Natural killer cell (primary cell): ENCODE measurements around the gene CGRRF1. TPM values are rescaled to one million over a fixed set of nuclear protein-coding genes. Genes with fewer than 3 reads are reported as not detected.

Source experiments
- ATAC-seq, 3 donors: fragments of 150-1000 bp in 2 of 3; fragments of 200-7000 bp in 1 of 3; cut with Tn5 transposase; 1 replicate in 1 of 3; 2 replicates in 2 of 3; pipeline ENCODE4 v1.10.0; 2021; ENCODE audit warnings: mild to moderate bottlenecking in 2 of 3, moderate library complexity in 2 of 3
- DNase-seq, 2 donors: peaks; one replicate each; pipeline versions ENCODE4 v3.0.0 to v3.0.0-alpha.2; 2013 to 2021; ENCODE audit warnings: mixed read lengths in 1 of 2
- H3K27ac ChIP-seq: one replicate; pipeline ENCODE4 v1.5.1; 2013; ENCODE audit warnings: mild to moderate bottlenecking, low read length
- H3K27me3 ChIP-seq: one replicate; pipeline ENCODE4 v1.6.1; 2013; ENCODE audit warnings: low read length; ENCODE audit not compliant: control insufficient read depth, insufficient read depth
- H3K36me3 ChIP-seq: one replicate; pipeline ENCODE4 v1.6.1; 2013; ENCODE audit warnings: low read length; ENCODE audit not compliant: control insufficient read depth, insufficient read depth
- H3K4me1 ChIP-seq: one replicate; pipeline ENCODE4 v1.6.1; 2013; ENCODE audit warnings: low read length; ENCODE audit not compliant: control insufficient read depth, insufficient read depth
- H3K4me3 ChIP-seq: one replicate; pipeline ENCODE4 v1.5.1; 2013; ENCODE audit warnings: low read length
- H3K9me3 ChIP-seq: one replicate; pipeline ENCODE4 v1.6.1; 2013; ENCODE audit warnings: low read length; ENCODE audit not compliant: control insufficient read depth, insufficient read depth
- H3K27ac Mint-ChIP-seq, 2 donors: one replicate each; pipeline ENCODE4 v1.8.0; 2022; ENCODE audit warnings: mild to moderate bottlenecking in 2 of 2, mixed read lengths in 2 of 2, moderate library complexity in 1 of 2
- H3K27me3 Mint-ChIP-seq, 2 donors: one replicate each; pipeline ENCODE4 v1.8.0; 2022; ENCODE audit warnings: low read depth in 2 of 2, mixed read lengths in 2 of 2
- H3K36me3 Mint-ChIP-seq: one replicate; pipeline ENCODE4 v1.8.0; 2022; ENCODE audit warnings: mixed read lengths
- H3K4me1 Mint-ChIP-seq, 2 donors: one replicate each; pipeline ENCODE4 v1.8.0; 2022; ENCODE audit warnings: mixed read lengths in 2 of 2
- H3K4me3 Mint-ChIP-seq: one replicate; pipeline ENCODE4 v1.8.0; 2022; ENCODE audit warnings: mild to moderate bottlenecking, moderate library complexity, mixed read lengths
- H3K9me3 Mint-ChIP-seq, 2 donors: one replicate each; pipeline ENCODE4 v1.8.0; 2022; ENCODE audit warnings: mixed read lengths in 2 of 2
- CTCF ChIP-seq: fragments of 200-600 bp; IDR thresholded peaks from one replicate; pipeline ENCODE4 v1.8.0; 2022; ENCODE audit warnings: antibody characterized with exemption
- WGBS: methylation state at CpG from one replicate; pipeline ENCODE4 v1.1.7; 2013; ENCODE audit warnings: missing lambda C conversion rate; ENCODE audit not compliant: insufficient coverage; 5-methylcytosine and 5-hydroxymethylcytosine counted together
- intact Hi-C: fragments of 100-400 bp; cut with micrococcal nuclease; formaldehyde crosslinking; loops from one replicate; pipeline ENCODE4 v1.14.2; 2022
- total RNA-seq, 4 donors: library from RNA; stranded (reverse); fragments of 120-200 nt in 1 of 4; gene quantifications; one replicate each; pipeline versions ENCODE4 v1.2.3 to v1.2.4, GENCODE V29; 2013 to 2022

The CGRRF1 gene
- total RNA-seq, 3 donors from 2014 or later (not counting 1 experiment from before 2014, with no cell fraction given) = 25.4 to 30.1 (median 26.7) TPM

- ATAC-seq (no peak), DNase-seq (no peak)
- H3K27ac ChIP-seq = no peak overlapping the region
- H3K4me1 ChIP-seq = peaks cover 2% of the 10 kb centered on the region
- peaks cover 15% of the 10 kb centered on the region for H3K36me3 Mint-ChIP-seq
- no CpG with 5 or more reads among the region's 1 CpG for WGBS
- no peak overlapping the region for H3K4me3 ChIP-seq
- H3K4me3 Mint-ChIP-seq = no peak overlapping the region
- no peaks in the 10 kb centered on the region for H3K9me3 ChIP-seq
- H3K27me3 ChIP-seq = no peaks in the 10 kb centered on the region
- no peaks in the 10 kb centered on the region for H3K27me3 Mint-ChIP-seq
- peaks cover 4% of the 10 kb centered on the region for H3K36me3 ChIP-seq
- H3K9me3 Mint-ChIP-seq = peaks cover 0 to 5% of the 10 kb centered on the region in 2 donors
- peaks cover 36 to 44% of the 10 kb centered on the region in 2 donors for H3K4me1 Mint-ChIP-seq
- intact Hi-C loops = no loop called here
- no peak overlapping the region for H3K27ac Mint-ChIP-seq
- TF ChIP-seq CTCF = no peak
Measured at GRCh38 chr14:54515670-54516069, 6.0 kb downstream of the CGRRF1 start.

DNA sequence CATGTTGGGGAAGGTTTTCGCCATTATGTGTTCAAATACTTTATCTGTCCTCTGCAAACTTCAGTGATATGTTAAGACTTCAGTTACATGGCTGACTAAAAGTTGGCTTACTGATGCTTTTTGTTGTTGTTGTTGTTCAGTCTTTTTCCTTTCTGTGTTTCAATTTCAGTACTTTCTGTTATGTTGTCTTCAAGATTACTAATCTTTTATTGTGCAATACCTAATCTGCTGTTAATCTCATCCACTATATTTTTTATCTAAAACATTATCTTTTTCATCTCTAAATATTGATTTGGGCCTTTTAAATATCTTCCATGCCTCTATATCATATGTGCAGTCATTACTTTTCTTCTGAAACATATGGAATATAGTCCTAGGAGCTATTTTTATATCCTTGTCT is 7.0 kb downstream of the CGRRF1 start:
- Mint-ChIP-seq H3K9me3 (peaks cover 0 to 5% of the 10 kb centered on the region in 2 donors), H3K4me1 (peaks cover 30 to 37% of the 10 kb centered on the region in 2 donors), H3K27ac (no peak overlapping the region), H3K36me3 (peaks cover 15% of the 10 kb centered on the region), H3K27me3 (no peaks in the 10 kb centered on the region), H3K4me3 (no peak overlapping the region)
- Histone ChIP-seq H3K9me3 (no peaks in the 10 kb centered on the region), H3K4me3 (no peak overlapping the region), H3K27me3 (no peaks in the 10 kb centered on the region), H3K4me1 (no peaks in the 10 kb centered on the region), H3K36me3 (peaks cover 4% of the 10 kb centered on the region), H3K27ac (no peak overlapping the region)
- no peak for DNase-seq
- TF ChIP-seq CTCF = no peak
- no peak for ATAC-seq
- WGBS = 100% methylated on average over 1 of the region's 1 CpG
- intact Hi-C loops = no loop called here

GRCh38 chr14:54524410-54524809 is 14.7 kb downstream of the CGRRF1 start:
- no peaks in the 10 kb centered on the region for H3K4me1 ChIP-seq
- 90% methylated on average over 2 of the region's 4 CpGs for WGBS
- no peak for TF ChIP-seq CTCF
- H3K36me3 ChIP-seq = peaks cover 21% of the 10 kb centered on the region
- no peaks in the 10 kb centered on the region for H3K27me3 ChIP-seq
- Mint-ChIP-seq H3K36me3 (peaks cover 14% of the 10 kb centered on the region), H3K4me1 (peaks cover 0 to 6% of the 10 kb centered on the region in 2 donors), H3K4me3 (no peak overlapping the region), H3K27ac (no peak overlapping the region), H3K27me3 (no peaks in the 10 kb centered on the region), H3K9me3 (no peaks in the 10 kb centered on the region)
- no peaks in the 10 kb centered on the region for H3K9me3 ChIP-seq
- H3K4me3 ChIP-seq = no peak overlapping the region
- no peak overlapping the region for H3K27ac ChIP-seq
- DNase-seq (no peak), ATAC-seq (no peak)
- intact Hi-C loops = no loop called here

DNA sequence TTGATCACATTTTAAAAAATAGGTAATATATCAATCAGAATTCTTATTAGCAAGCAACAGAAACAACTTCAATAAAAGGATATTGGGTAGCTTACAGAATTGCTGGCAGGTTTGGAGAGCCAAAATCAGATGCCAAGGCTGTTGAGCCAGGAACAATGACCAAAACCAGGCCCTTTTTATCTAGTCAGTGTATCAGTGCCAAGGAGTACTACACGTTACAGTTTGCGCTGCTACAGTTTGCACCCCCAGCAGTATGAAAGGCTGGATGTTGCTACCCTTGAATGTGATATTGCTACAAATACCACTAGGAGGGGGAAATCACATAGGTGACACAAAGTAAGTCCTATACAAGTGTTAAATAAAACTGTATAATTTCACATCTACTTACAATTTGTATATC is 19.3 kb downstream of the CGRRF1 start:
- no peak for TF ChIP-seq CTCF
- WGBS = 96% methylated on average over 2 of the region's 2 CpGs
- H3K36me3 ChIP-seq = peaks cover 15% of the 10 kb centered on the region
- no peak overlapping the region for H3K27ac ChIP-seq
- H3K9me3 ChIP-seq = no peaks in the 10 kb centered on the region
- H3K4me3 Mint-ChIP-seq = no peak overlapping the region
- no peak overlapping the region for H3K4me3 ChIP-seq
- ATAC-seq (no peak), DNase-seq (no peak)
- H3K27me3 ChIP-seq = no peaks in the 10 kb centered on the region
- H3K27me3 Mint-ChIP-seq = no peaks in the 10 kb centered on the region
- no peak overlapping the region for H3K27ac Mint-ChIP-seq
- H3K36me3 Mint-ChIP-seq = peaks cover 5% of the 10 kb centered on the region
- intact Hi-C loops = no loop called here
- H3K4me1 ChIP-seq = no peaks in the 10 kb centered on the region
- H3K9me3 Mint-ChIP-seq = no peaks in the 10 kb centered on the region
- H3K4me1 Mint-ChIP-seq = no peaks in the 10 kb centered on the region
